Rectal smooth muscle tissue (tissue), 1 donor: ENCODE measurements around the gene ANKRD11.
"Not testable (repeated sequence)": the region's sequence is repeated elsewhere in the genome, so short reads cannot be mapped to it uniquely, and the experiment has no call there.

Experiments used
- H3K27ac ChIP-seq: one replicate; pipeline ENCODE4 v1.7.0; 2013; ENCODE audit warnings: low read depth, low read length, inconsistent platforms
- H3K27me3 ChIP-seq: one replicate; pipeline ENCODE4 v1.7.0; 2013; ENCODE audit warnings: low read length; ENCODE audit not compliant: control insufficient read depth, insufficient read depth
- H3K36me3 ChIP-seq: one replicate; pipeline ENCODE4 v1.7.0; 2013; ENCODE audit warnings: low read length; ENCODE audit not compliant: control insufficient read depth, insufficient read depth
- H3K4me1 ChIP-seq: one replicate; pipeline ENCODE4 v1.7.0; 2013; ENCODE audit warnings: low read length; ENCODE audit not compliant: control insufficient read depth, insufficient read depth
- H3K4me3 ChIP-seq: one replicate; pipeline ENCODE4 v1.7.0; 2013; ENCODE audit warnings: low read length
- H3K9ac ChIP-seq: one replicate; pipeline ENCODE4 v1.7.0; 2013; ENCODE audit warnings: low read length

ANKRD11 gene

DNA sequence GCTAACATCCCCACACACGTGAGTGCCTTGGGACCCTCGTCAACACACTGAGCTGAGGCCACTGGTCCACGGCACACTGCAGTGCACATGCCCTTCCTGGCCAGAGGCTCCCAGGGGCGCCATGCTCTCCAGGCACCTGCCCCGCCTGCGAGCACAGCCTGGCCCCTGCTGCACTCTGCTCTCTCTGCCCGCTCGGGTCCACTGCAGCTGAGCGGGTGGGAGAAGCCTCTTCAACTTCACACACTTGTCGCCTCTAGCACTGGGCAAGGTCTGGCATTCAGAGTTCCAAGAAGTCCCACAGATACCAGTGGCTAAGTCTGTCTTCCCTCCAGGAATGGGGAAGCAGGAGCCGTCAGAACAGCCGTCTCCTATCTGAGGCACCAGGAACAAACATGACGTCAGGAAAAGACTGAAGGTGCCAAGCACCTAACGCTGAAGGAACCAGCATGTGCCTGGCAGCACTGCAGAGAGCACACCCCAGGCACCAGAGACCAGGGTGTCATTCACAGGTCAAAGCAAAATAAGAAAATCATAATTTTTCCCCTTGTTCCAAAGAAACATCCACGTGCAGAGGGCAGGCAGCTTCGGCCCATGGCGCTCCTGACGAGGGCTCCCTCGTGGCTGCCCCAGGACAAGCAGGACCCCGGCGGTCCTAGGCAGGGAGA, 189.9 kb downstream of the ANKRD11 start:
- Histone ChIP-seq H3K36me3 (peaks cover 26% of the 10 kb centered on the region), H3K4me3 (no peak overlapping the region), H3K27me3 (no peaks in the 10 kb centered on the region), H3K4me1 (peaks cover 17% of the 10 kb centered on the region), H3K9ac (no peak overlapping the region), H3K27ac (peak overlapping the region; percentile 80)

DNA sequence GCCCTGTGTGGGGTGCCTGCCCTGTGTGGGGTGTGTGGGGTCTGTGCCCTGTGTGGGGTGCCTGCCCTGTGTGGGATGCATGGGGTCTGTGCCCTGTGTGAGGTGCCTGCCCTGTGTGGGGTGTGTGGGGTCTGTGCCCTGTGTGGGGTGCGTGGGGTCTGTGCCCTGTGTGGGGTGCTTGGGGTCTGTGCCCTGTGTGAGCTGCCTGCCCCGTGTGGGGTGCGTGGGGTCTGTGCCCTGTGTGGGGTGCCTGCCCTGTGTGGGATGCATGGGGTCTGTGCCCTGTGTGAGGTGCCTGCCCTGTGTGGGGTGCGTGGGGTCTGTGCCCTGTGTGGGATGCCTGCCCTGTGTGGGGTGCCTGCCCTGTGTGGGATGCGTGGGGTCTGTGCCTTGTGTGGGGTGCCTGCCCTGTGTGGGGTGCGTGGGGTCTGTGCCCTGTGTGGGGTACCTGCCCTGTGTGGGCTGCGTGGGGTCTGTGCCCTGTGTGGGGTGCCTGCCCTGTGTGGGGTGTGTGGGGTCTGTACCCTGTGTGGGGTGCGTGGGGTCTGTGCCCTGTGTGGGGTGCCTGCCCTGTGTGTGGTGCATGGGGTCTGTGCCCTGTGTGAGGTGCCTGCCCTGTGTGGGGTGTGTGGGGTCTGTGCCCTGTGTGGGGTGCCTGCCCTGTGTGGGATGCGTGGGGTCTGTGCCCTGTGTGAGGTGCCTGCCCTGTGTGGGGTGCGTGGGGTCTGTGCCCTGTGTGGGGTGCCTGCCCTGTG, 190.8 kb downstream of the ANKRD11 start:
- H3K4me3 ChIP-seq, H3K27me3 ChIP-seq, H3K9ac ChIP-seq: not testable (repeated sequence)
- Histone ChIP-seq H3K36me3 (peaks cover 21% of the 10 kb centered on the region), H3K27ac (peak overlapping the region; percentile 77), H3K4me1 (peaks cover 17% of the 10 kb centered on the region)

DNA sequence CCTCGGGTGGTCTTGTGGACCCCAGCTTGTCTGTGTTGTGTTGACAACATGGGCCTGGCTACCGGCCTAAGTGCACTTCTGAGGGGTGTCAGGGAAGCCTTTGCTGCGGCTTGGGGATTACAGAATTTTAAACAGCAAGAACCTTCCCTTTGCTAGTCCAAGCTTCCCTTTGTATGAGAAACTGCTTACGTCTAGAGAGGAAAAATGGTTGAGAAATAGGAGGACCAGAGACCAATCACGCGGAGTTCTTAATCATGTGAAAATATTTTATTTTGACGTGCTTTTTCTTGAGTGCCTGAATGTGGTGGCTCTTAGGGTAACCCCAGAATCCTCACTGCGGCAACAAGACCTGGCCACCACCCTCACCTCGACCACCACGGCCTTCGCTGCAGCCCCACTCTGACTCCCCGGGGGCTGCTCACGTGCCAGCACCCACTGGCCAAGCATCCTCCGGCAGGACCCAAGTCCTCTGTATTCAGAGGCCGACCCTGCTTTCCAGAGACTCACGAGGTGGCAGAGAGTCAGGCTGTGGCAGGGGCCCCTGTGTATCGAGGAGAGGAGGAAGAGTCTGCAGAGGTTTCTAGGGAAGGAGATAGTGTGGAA, 191.6 kb downstream of the ANKRD11 start:
- Histone ChIP-seq H3K4me3 (no peak overlapping the region), H3K36me3 (peaks cover 13% of the 10 kb centered on the region), H3K4me1 (peaks cover 20% of the 10 kb centered on the region), H3K9ac (no peak overlapping the region), H3K27ac (no peak overlapping the region), H3K27me3 (no peaks in the 10 kb centered on the region)

DNA sequence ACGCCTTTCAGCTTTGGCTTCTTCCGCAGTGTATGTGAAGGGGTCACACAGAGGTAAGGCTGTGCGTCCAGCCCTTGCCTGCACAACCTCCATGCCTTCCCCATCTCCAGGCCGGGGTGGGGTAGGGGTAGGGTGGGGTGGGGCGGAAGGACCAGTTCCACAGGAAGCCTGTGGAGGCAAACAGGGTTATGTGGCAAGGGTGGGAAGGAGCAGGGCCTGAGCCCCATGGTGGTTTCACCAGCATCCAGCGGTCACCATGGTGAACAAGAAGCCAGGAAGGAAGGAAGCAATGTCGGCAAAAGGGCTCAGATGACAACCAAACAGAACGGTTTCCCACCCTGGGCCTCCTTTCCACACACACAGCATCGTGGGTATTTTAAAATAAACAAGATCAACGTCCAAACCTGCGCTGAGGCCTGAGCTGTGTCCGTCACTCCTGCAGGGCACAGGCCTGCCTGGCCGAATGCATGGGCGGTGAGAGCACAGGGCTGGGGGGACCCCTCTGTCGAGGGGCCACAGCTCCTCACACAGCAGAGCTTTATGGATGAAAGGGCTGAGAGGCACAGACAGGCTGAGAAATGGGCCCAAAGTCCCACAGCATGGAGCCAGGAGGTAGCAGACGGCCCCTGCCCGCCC, 192.3 kb downstream of the ANKRD11 start:
- Histone ChIP-seq H3K4me3 (no peak overlapping the region), H3K4me1 (peaks cover 21% of the 10 kb centered on the region), H3K9ac (no peak overlapping the region), H3K27ac (no peak overlapping the region), H3K36me3 (peaks cover 8% of the 10 kb centered on the region), H3K27me3 (no peaks in the 10 kb centered on the region)

DNA sequence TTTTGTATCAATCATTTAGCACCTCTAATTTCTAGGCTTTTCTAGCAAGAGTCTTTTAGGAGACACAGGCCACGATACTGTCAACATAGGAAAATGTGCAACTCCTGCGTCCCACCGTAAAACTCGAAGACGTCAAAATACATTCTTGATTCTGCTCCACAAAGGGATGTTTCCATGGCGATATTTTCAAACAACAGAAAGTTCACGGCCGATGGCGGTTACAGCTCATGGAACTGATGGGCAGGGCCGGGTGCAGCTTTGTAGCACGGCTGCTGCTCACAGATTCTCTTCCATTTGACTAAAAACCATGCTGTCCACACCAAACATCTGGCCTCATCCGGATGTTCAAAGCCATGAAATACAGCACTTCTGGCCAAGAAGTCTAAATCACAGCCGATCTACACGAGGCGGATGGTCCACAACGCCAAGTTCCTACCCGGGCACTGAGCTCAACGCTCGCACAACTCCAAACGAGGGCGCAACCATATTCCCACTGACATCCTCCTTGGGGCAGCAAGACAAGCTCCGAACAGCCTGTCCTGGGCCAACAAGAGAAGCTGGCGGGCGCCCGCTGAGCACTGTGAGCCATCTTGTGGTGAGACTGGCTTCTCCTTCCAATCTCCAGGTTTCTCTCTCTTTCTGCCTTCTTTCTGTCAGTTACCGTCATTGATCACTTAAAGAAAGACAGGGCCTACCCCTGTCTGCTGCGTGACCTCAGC, 193.0 kb downstream of the ANKRD11 start:
- H3K4me1 ChIP-seq: peaks cover 21% of the 10 kb centered on the region
- no peaks in the 10 kb centered on the region for H3K27me3 ChIP-seq
- no peak overlapping the region for H3K27ac ChIP-seq
- H3K9ac ChIP-seq: no peak overlapping the region
- peaks cover 3% of the 10 kb centered on the region for H3K36me3 ChIP-seq
- H3K4me3 ChIP-seq: no peak overlapping the region

DNA sequence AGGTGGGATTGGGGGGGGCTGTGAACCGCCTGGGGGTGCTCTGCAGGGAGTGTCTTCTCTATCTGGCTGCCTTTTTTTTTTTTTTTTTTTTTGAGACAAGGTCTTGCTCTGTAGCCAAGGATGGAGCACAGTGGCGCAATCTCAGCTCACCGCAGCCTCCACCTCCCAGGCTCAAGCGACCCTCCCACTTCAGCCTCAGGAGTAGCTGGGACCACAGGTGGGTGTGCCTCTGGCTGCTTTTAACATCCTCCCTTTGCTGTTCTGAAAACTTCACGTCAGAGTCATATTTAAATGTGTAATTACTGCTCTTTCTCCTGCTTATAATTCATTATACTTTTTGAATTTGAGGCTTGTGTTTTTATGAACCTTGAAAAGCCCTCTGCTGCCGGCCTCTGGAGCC, 194.4 kb downstream of the ANKRD11 start:
- H3K4me1 ChIP-seq: peaks cover 13% of the 10 kb centered on the region
- peaks cover 3% of the 10 kb centered on the region for H3K36me3 ChIP-seq
- no peak overlapping the region for H3K27ac ChIP-seq
- no peak overlapping the region for H3K9ac ChIP-seq
- no peaks in the 10 kb centered on the region for H3K27me3 ChIP-seq
- H3K4me3 ChIP-seq: no peak overlapping the region

DNA sequence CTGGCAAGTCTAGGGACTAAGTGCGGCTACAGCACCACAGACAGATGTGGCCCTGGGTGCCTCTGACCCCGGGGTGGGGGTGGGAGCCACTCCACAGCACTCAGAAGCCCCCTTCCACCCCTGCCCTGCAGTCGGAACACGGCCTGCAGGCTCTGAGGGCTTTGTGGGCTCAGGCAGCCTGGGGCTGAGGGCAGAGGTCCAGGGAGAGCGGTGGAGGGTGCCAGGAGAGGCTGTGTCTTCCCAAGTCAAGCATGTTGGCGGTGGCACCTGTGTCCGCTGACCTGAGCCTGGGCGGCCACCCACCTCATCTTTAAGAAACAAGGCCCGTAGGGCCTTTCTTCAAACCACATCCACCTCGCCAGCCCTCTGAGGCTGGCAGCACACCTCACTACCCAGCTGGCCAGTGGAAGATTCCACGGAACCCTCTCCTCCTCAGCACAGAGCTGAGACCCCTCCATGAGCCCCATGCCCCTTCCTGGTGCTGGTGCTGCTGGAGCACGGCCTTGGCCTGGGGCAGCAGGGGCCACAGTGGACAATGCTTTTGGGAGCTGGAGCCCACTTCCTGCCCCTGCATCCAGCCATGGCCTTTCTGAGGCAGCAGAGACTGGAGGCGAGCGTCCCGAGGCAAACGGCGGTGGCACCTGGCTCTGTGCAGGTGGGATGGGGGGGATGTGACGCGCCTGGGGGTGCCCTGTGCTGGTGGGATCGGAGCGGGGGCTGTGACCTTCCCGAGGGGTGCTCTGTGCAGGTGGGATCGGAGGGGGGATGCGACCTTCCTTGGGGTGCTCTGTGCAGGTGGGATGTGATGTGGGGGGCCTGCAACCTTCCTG, 195.1 kb downstream of the ANKRD11 start:
- Histone ChIP-seq H3K4me3 (no peak overlapping the region), H3K36me3 (peaks cover 3% of the 10 kb centered on the region), H3K9ac (no peak overlapping the region), H3K27ac (no peak overlapping the region), H3K27me3 (no peaks in the 10 kb centered on the region), H3K4me1 (peaks cover 8% of the 10 kb centered on the region)

DNA sequence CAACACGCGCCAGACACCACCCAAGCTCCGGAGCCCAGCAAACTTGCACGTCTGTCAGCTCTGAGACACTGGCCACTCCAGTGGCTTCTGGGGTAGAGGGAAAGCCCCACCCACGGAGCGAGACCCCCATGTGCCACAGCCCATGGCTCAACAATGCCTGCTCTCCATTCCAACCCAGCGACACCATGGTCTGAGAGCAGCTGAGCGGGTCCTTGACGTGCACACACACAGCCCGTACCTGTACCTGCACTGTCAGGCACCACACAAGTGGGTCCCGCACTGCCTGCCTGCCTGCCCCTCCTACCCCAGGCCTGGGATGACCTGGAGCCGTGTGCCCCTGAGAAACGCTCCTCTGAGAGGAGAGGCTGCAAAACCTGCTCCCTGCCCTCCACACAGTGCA, 195.9 kb downstream of the ANKRD11 start:
- Histone ChIP-seq H3K4me1 (peaks cover 8% of the 10 kb centered on the region), H3K36me3 (peaks cover 3% of the 10 kb centered on the region), H3K27ac (no peak overlapping the region), H3K9ac (no peak overlapping the region), H3K4me3 (no peak overlapping the region), H3K27me3 (no peaks in the 10 kb centered on the region)

DNA sequence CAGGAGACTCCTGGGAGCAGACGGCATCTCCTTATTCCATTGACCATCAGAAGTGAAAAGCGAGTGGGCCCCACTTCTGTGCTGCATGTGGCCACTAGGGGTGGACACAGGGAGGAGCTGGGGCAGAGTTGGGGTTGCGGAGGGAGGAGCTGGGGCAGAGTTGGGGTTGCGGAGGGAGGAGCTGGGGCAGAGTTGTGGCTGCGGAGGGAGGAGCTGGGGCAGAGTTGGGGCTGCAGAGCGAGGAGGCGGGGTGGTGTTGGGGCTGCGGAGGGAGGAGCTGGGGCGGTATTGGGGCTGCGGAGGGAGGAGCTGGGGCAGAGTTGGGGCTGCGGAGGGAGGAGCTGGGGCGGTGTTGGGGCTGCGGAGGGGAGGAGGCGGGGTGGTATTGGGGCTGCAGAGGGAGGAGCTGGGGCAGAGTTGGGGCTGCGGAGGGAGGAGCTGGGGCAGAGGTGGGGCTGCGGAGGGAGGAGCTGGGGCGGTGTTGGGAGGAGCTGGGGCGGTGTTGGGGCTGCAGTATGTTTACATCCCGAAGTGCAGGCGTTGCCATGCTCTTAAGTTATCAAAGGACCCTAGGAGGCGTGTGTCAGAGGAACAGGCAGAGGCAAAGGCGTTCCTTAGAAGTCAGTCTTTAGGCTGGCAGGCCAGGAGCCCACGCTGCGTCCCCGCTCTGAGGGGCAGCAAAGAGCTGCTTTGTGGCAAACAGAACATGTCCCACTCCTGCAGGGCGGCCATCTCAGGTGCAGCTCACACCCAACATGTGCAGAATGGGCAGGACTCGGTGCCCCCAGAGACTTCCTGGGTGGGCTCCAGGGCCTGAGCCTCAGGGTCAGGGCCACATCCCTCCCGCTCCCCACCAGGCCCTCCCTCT, 196.9 kb downstream of the ANKRD11 start:
- peaks cover 9% of the 10 kb centered on the region for H3K36me3 ChIP-seq
- H3K27ac ChIP-seq: peak overlapping the region; percentile 26
- no peak overlapping the region for H3K9ac ChIP-seq
- H3K4me1 ChIP-seq: peaks cover 8% of the 10 kb centered on the region
- no peak overlapping the region for H3K4me3 ChIP-seq
- H3K27me3 ChIP-seq: no peaks in the 10 kb centered on the region

DNA sequence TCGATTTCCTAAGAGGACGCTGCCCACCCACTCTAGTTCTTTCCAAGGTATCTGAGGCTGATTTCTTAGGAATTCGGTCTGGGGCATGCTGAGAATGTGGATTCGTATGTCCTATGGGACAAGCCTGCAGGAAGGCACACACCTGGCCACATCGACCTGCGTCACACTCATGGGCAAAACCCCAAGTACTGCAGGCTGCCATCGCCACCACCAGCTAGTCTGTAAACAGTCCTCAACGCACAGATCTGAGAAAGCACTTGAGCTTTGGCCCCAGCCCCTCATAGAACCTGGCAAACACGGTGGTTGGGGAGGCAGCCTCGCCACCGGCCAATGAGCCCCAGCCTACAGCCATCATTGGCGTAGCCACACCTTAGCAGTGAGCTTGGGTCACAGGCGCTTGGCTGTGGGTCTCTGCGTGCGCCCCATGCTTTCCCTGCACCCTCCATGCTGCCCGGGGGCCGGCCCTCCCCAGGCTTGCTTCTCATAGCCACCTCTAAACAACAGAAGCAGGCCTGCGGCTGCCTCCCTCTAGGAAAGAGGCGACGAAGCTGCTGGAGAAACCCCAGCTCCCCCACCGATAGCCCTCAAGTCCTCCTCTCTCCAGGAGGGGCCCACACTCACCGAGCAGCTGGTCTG, 197.8 kb downstream of the ANKRD11 start:
- no peak overlapping the region for H3K27ac ChIP-seq
- H3K27me3 ChIP-seq: no peaks in the 10 kb centered on the region
- H3K4me3 ChIP-seq: no peak overlapping the region
- H3K9ac ChIP-seq: no peak overlapping the region
- H3K36me3 ChIP-seq: peaks cover 17% of the 10 kb centered on the region
- peaks cover 8% of the 10 kb centered on the region for H3K4me1 ChIP-seq
